ENCODE results near the gene CADPS.

The CADPS gene

GRCh38 chr3:62873451-62873760, 1.8 kb downstream of the CADPS start:
- DNase-seq: no peak

GRCh38 chr3:62872318-62872717, 2.9 kb downstream of the CADPS start:
- DNase-seq: no peak

GRCh38 chr3:62870321-62870720, 4.9 kb downstream of the CADPS start:
- no peak for DNase-seq

- no peak for DNase-seq
Observed at GRCh38 chr3:62863648-62864047, 11.6 kb downstream of the CADPS start.

- no peak for DNase-seq
Observed at GRCh38 chr3:62859203-62859791, 15.9 kb downstream of the CADPS start.

GRCh38 chr3:62845996-62846395, 29.2 kb downstream of the CADPS start:
- DNase-seq: no peak

- no peak for DNase-seq
Observed at GRCh38 chr3:62843508-62843907, 31.7 kb downstream of the CADPS start.

- DNase-seq: no peak
Observed at GRCh38 chr3:62839748-62840147, 35.5 kb downstream of the CADPS start.

- no peak for DNase-seq
Observed at GRCh38 chr3:62837145-62837787, 38.0 kb downstream of the CADPS start.

GRCh38 chr3:62835554-62836236, 39.5 kb downstream of the CADPS start:
- DNase-seq: no peak

- no peak for DNase-seq
Observed at GRCh38 chr3:62833538-62833937, 41.7 kb downstream of the CADPS start.

GRCh38 chr3:62832553-62832952, 42.7 kb downstream of the CADPS start:
- no peak for DNase-seq

- no peak for DNase-seq
Observed at GRCh38 chr3:62830727-62831322, 44.4 kb downstream of the CADPS start.

GRCh38 chr3:62827550-62827949, 47.7 kb downstream of the CADPS start:
- DNase-seq: no peak

- no peak for DNase-seq
Observed at GRCh38 chr3:62824965-62825592, 50.1 kb downstream of the CADPS start.

- no peak for DNase-seq
Observed at GRCh38 chr3:62823461-62824050, 51.7 kb downstream of the CADPS start.

GRCh38 chr3:62822905-62823304, 52.3 kb downstream of the CADPS start:
- no peak for DNase-seq

GRCh38 chr3:62818347-62818746, 56.9 kb downstream of the CADPS start:
- DNase-seq: no peak

- DNase-seq: no peak
Observed at GRCh38 chr3:62817678-62818077, 57.5 kb downstream of the CADPS start.

GRCh38 chr3:62815981-62816380, 59.2 kb downstream of the CADPS start:
- DNase-seq: no peak

- DNase-seq: no peak
Observed at GRCh38 chr3:62812631-62813030, 62.6 kb downstream of the CADPS start.

GRCh38 chr3:62811119-62811518, 64.1 kb downstream of the CADPS start:
- no peak for DNase-seq

- no peak for DNase-seq
Observed at GRCh38 chr3:62809369-62809768, 65.8 kb downstream of the CADPS start.
